Measurements from ENCODE around the gene SLC7A6. TPM values are rescaled to one million over a fixed set of nuclear protein-coding genes. Genes with fewer than 3 reads are reported as not detected.

SLC7A6 gene
- total and polyA plus RNA-seq, 2 experiments from 2014 or later, result 20.5 to 29.7 TPM

DNA sequence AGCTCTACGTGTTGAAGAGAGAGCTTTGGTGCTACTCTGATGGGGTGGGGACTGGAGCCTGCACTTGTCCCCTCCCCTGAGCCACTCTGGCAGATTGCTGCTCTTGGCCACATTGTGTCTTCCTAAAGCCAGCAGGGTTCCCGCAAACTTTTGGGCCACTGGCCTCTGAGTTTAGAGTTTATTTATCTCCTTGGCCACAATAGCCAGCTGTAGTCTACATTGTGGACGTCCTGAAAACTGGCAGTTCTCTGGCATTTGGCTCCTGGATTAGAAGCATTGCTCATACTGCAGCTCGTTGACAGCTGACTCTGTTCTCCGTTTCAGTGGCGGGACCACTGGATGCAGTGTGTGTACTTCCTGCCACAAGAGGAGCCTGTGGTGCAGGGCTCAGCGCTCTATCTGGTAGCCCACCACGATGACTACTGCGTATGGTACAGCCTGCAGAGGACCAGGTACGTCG, 81.1 kb downstream of the SLC7A6 start:
- Histone ChIP-seq H3K4me2 (no peak overlapping the region), H3K4me3 (no peak overlapping the region), H4K20me1 (ENCODE audit: insufficient read depth, poor library complexity, severe bottlenecking) (no peaks in the 10 kb centered on the region), H3K9me3 (ENCODE audit: low read depth) (no peaks in the 10 kb centered on the region), H3K27ac (no peak overlapping the region), H3K9me2 (replicated peaks; ENCODE audit: insufficient read depth) (no peaks in the 10 kb centered on the region), H2AFZ (no peak overlapping the region), H3K79me2 (peaks cover 2% of the 10 kb centered on the region), H3K27me3 (no peaks in the 10 kb centered on the region), H3K36me3 (replicated peaks; ENCODE audit: insufficient read depth, low read depth) (no peaks in the 10 kb centered on the region), H3K4me1 (ENCODE audit: insufficient read depth) (no peaks in the 10 kb centered on the region)
- TF ChIP-seq, protein P1, sequence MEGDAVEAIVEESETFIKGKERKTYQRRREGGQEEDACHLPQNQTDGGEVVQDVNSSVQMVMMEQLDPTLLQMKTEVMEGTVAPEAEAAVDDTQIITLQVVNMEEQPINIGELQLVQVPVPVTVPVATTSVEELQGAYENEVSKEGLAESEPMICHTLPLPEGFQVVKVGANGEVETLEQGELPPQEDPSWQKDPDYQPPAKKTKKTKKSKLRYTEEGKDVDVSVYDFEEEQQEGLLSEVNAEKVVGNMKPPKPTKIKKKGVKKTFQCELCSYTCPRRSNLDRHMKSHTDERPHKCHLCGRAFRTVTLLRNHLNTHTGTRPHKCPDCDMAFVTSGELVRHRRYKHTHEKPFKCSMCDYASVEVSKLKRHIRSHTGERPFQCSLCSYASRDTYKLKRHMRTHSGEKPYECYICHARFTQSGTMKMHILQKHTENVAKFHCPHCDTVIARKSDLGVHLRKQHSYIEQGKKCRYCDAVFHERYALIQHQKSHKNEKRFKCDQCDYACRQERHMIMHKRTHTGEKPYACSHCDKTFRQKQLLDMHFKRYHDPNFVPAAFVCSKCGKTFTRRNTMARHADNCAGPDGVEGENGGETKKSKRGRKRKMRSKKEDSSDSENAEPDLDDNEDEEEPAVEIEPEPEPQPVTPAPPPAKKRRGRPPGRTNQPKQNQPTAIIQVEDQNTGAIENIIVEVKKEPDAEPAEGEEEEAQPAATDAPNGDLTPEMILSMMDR (IDR thresholded peaks at IDR 0.05; ENCODE audit: poor library complexity), result no peak
- TF ChIP-seq EZH2 (IDR thresholded peaks at IDR 0.05; ENCODE audit: borderline replicate concordance), result no peak
- TF ChIP-seq EZH2phosphoT487 (IDR thresholded peaks at IDR 0.05; ENCODE audit: low read depth, severe bottlenecking, unreplicated experiment), result no peak
- 79% methylated on average over 11 of the region's 11 CpGs for WGBS (ENCODE audit: low lambda C conversion rate, missing lambda C conversion rate)
- no peak for DNase-seq (ENCODE audit: low spot score)

DNA sequence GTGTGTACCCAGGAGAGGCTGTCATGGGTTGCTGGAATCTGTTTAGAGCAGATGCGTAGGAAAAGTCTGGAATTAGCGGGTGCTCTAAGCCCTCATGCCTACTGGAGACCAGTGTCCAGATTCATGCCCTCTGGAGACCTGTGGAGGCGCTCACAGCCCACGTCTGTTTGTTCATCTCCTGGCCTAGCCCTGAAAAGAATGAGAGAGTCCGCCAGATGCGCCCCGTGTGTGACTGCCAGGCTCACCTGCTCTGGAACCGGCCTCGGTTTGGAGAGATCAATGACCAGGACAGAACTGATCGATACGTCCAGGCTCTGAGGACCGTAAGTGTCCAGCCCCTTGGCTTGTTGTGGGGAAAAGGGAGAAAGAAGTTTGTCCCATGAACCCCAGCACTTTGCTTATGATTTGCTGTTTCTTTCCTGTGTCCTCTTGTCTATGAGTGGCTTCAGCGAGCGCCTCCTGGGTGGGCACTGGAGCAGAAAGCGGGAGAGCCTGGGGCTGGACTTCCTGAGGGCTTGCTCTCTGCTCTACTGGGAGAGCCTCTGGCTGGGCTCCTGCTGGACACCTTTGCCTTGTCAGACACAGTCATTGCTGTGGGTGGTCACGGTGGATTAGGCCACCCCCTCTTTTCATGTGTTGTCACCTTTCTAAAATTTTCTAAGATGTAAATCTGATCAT, 81.8 kb downstream of the SLC7A6 start:
- 96% methylated on average over 16 of the region's 16 CpGs for WGBS (ENCODE audit: low lambda C conversion rate, missing lambda C conversion rate)
- Histone ChIP-seq H3K4me3 (no peak overlapping the region), H3K9me3 (ENCODE audit: low read depth) (no peaks in the 10 kb centered on the region), H3K9me2 (replicated peaks; ENCODE audit: insufficient read depth) (no peaks in the 10 kb centered on the region), H4K20me1 (ENCODE audit: insufficient read depth, poor library complexity, severe bottlenecking) (no peaks in the 10 kb centered on the region), H3K79me2 (peaks cover 3% of the 10 kb centered on the region), H2AFZ (no peak overlapping the region), H3K4me1 (ENCODE audit: insufficient read depth) (peaks cover 3% of the 10 kb centered on the region), H3K27me3 (no peaks in the 10 kb centered on the region), H3K27ac (no peak overlapping the region), H3K36me3 (replicated peaks; ENCODE audit: insufficient read depth, low read depth) (no peaks in the 10 kb centered on the region), H3K4me2 (no peak overlapping the region)
- TF ChIP-seq EZH2phosphoT487 (IDR thresholded peaks at IDR 0.05; ENCODE audit: low read depth, severe bottlenecking, unreplicated experiment), result no peak
- no peak for TF ChIP-seq EZH2 (IDR thresholded peaks at IDR 0.05; ENCODE audit: borderline replicate concordance)
- TF ChIP-seq, protein P1 (IDR thresholded peaks at IDR 0.05; ENCODE audit: poor library complexity), result no peak
- no peak for DNase-seq (ENCODE audit: low spot score)

DNA sequence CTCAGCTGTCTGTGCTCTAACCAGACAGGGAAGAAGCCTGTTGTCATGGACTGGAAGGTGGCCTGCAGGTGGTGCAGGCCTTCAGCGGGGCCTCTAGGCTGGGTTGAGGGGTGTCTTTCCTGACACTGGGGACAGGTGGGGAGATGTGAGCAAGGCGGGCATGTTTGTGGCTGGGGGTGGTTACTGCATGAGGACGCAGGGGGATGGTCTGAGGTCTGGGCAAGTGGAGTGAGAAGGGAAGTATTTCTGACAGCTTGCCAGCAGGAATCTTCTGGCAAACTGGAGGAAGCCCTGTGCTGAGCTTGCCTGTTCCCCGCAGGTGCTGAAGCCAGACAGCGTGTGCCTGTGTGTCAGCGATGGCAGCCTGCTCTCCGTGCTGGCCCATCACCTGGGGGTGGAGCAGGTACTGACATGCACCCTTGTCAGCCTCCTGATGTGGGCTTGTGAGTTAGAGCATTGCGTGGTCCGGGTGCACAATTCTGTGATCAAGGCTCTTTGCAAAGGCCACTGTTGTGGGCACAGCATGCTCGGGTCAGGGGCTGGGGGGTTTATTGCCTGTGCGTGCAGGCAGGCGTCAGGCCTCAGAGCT, 82.7 kb downstream of the SLC7A6 start:
- Histone ChIP-seq H3K9me2 (replicated peaks; ENCODE audit: insufficient read depth) (no peaks in the 10 kb centered on the region), H3K27ac (no peak overlapping the region), H3K4me3 (no peak overlapping the region), H2AFZ (no peak overlapping the region), H3K27me3 (no peaks in the 10 kb centered on the region), H3K4me2 (no peak overlapping the region), H3K4me1 (ENCODE audit: insufficient read depth) (peaks cover 9% of the 10 kb centered on the region), H3K9me3 (ENCODE audit: low read depth) (no peaks in the 10 kb centered on the region), H4K20me1 (ENCODE audit: insufficient read depth, poor library complexity, severe bottlenecking) (no peaks in the 10 kb centered on the region), H3K79me2 (peaks cover 3% of the 10 kb centered on the region), H3K36me3 (replicated peaks; ENCODE audit: insufficient read depth, low read depth) (no peaks in the 10 kb centered on the region)
- 85% methylated on average over 12 of the region's 12 CpGs for WGBS (ENCODE audit: low lambda C conversion rate, missing lambda C conversion rate)
- TF ChIP-seq EZH2 (IDR thresholded peaks at IDR 0.05; ENCODE audit: borderline replicate concordance) (no peak), EZH2phosphoT487 (IDR thresholded peaks at IDR 0.05; ENCODE audit: low read depth, severe bottlenecking, unreplicated experiment) (no peak)
- TF ChIP-seq, protein P1 (IDR thresholded peaks at IDR 0.05; ENCODE audit: poor library complexity), result no peak
- no peak for DNase-seq (ENCODE audit: low spot score)
